Smooth muscle cell (in vitro differentiated cells): ENCODE measurements around the gene MMP14. TPM values are rescaled to one million over a fixed set of nuclear protein-coding genes. Genes with fewer than 3 reads are reported as not detected.
A peak's percentile ranks its signal among the peaks of the same experiment; 100 is the strongest.

ENCODE experiments used
- DNase-seq: peaks from one replicate; lab custom pipeline; 2025; ENCODE audit not compliant: unreplicated experiment; lab: John Stamatoyannopoulos, UW
- H2AFZ ChIP-seq: fragments of 200-600 bp; sonication (generic); 2 replicates; pipeline ENCODE4 v1.6.0; 2016; ENCODE audit warnings: antibody characterized with exemption, low read depth, mild to moderate bottlenecking
- H3F3A ChIP-seq: fragments of 200-600 bp; sonication (generic); 2 replicates; pipeline ENCODE4 v1.6.0; 2017; ENCODE audit warnings: antibody characterized with exemption, low read depth
- H3K27ac ChIP-seq: fragments of 200-600 bp; sonication (generic); 2 replicates; pipeline ENCODE4 v1.5.1; 2016; ENCODE audit warnings: low read depth, mild to moderate bottlenecking
- H3K27me3 ChIP-seq: fragments of 200-600 bp; sonication (generic); 2 replicates; pipeline ENCODE4 v1.6.1; 2016; ENCODE audit warnings: low read depth, mild to moderate bottlenecking
- H3K36me3 ChIP-seq: fragments of 200-600 bp; sonication (generic); 2 replicates; pipeline ENCODE4 v1.5.1; 2016; ENCODE audit warnings: low read depth
- H3K4me1 ChIP-seq: fragments of 200-600 bp; sonication (generic); 2 replicates; pipeline ENCODE4 v1.5.1; 2016; ENCODE audit warnings: low read depth
- H3K4me2 ChIP-seq: fragments of 200-600 bp; sonication (generic); 2 replicates; pipeline ENCODE4 v1.6.0; 2016; ENCODE audit warnings: mild to moderate bottlenecking
- H3K4me3 ChIP-seq: fragments of 200-600 bp; sonication (generic); 2 replicates; pipeline ENCODE4 v1.5.1; 2016; ENCODE audit warnings: mild to moderate bottlenecking
- H3K79me2 ChIP-seq: fragments of 200-600 bp; sonication (generic); 2 replicates; pipeline ENCODE4 v1.6.0; 2016; ENCODE audit warnings: low read depth, mild to moderate bottlenecking
- H3K9ac ChIP-seq: fragments of 200-600 bp; sonication (generic); 2 replicates; pipeline ENCODE4 v1.6.0; 2016; ENCODE audit warnings: low read depth
- H3K9me3 ChIP-seq: fragments of 200-600 bp; sonication (generic); replicated peaks from 2 replicates; pipeline ENCODE4 v1.5.1; 2016; ENCODE audit warnings: low read depth
- H4K20me1 ChIP-seq: fragments of 200-600 bp; sonication (generic); 2 replicates; pipeline ENCODE4 v1.6.0; 2016; ENCODE audit warnings: low read depth
- WGBS: methylation state at CpG from one replicate; pipeline ENCODE4 v1.1.7; 2016; ENCODE audit warnings: low lambda C conversion rate; 5-methylcytosine and 5-hydroxymethylcytosine counted together
- polyA plus RNA-seq: library from polyadenylated mRNA; unstranded; fragments of >200 nt; fragmentation: Nextera tagmentation; extraction: Ambion mirVana; gene quantifications from 2 replicates; pipeline ENCODE4 v1.2.1, GENCODE V29; 2016
- total RNA-seq: library from RNA; depleted of rRNA; stranded (reverse); fragments of >200 nt; gene quantifications from 2 replicates; pipeline ENCODE4 v1.2.3, GENCODE V29; 2014
- TF ChIP-seq, protein P1 (sequence below): fragments of 200-600 bp; sonication (generic); IDR thresholded peaks from 2 replicates; pipeline ENCODE4 v1.5.1; 2017; ENCODE audit warnings: borderline replicate concordance, mild to moderate bottlenecking, antibody characterized with exemption; ENCODE audit not compliant: insufficient read depth, poor library complexity, severe bottlenecking

Gene MMP14
- total and polyA plus RNA-seq, 2 experiments from 2014 or later, result 58.1 to 444 TPM

DNA sequence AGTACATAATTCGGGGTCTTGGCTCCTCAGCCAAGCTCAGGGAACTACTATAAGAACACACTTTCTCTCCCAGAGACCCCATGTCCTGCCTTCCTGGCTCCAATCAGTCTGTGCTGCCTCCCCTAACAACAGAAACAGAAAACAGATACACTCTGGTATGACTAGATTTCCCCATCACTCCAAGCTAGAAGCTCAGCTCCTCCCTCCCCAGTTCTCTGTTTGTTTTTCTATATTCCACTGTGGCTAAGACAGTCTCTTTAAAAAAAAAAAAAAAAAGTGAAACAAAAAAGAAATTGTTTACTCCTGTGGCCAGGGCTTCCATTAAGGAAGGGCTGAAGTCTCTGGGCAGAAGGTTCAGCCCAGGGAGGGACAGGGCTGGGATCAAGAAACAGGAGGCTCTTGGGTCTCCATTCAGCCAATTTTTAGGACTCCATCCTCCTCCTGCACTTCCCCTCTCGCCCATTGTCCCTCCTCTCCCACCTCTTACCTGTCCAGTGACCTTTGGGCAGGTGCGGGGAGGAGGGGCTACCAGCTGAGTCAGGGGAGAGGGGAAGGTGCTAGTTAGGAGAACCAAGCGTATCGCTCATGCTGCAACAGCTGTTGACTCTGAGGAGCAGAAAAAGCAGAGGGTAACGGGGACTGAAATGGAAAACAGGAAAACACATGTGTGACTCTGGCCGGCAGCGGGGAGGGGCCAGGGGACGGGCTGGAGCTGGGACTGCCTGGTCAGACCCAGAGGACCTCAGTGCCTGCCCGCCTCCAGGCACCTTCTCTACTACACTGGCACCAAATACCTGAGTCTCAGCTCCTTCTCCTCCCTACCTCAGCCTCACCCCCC is 17.0 kb upstream of the MMP14 start:
- Histone ChIP-seq H2AFZ (peak overlapping the region; percentile 72), H3K9me3 (no peaks in the 10 kb centered on the region), H3K4me1 (peaks cover 39% of the 10 kb centered on the region), H3K27ac (peak overlapping the region; percentile 88), H4K20me1 (no peaks in the 10 kb centered on the region), H3F3A (peaks cover 45% of the 10 kb centered on the region), H3K9ac (peak overlapping the region; percentile 61), H3K4me2 (peak overlapping the region; percentile 81), H3K36me3 (no peaks in the 10 kb centered on the region), H3K4me3 (peak overlapping the region; percentile 46), H3K79me2 (no peaks in the 10 kb centered on the region), H3K27me3 (no peaks in the 10 kb centered on the region)
- DNase-seq, result no peak
- TF ChIP-seq, protein P1, sequence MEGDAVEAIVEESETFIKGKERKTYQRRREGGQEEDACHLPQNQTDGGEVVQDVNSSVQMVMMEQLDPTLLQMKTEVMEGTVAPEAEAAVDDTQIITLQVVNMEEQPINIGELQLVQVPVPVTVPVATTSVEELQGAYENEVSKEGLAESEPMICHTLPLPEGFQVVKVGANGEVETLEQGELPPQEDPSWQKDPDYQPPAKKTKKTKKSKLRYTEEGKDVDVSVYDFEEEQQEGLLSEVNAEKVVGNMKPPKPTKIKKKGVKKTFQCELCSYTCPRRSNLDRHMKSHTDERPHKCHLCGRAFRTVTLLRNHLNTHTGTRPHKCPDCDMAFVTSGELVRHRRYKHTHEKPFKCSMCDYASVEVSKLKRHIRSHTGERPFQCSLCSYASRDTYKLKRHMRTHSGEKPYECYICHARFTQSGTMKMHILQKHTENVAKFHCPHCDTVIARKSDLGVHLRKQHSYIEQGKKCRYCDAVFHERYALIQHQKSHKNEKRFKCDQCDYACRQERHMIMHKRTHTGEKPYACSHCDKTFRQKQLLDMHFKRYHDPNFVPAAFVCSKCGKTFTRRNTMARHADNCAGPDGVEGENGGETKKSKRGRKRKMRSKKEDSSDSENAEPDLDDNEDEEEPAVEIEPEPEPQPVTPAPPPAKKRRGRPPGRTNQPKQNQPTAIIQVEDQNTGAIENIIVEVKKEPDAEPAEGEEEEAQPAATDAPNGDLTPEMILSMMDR, result no peak
- WGBS, result 14% methylated on average over 10 of the region's 10 CpGs

DNA sequence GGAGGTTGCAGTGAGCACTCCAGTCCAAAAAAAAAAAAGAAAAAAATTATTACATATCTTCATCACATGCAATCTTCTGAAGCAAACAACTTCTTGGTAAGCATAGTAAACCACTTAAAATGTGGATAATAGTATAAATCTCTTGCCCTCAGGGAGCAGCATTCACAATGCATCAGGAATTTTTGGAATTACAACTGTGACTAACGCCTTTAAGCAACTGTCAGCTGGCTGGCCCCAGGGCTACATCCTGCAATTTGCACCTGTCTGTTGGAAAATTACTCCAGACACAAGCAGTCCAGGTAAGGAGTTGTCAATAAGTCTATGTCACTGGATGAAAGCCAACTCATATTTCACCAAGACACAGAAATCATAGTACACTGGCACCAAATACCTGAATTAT is 15.7 kb upstream of the MMP14 start:
- H3K9ac ChIP-seq, result peak overlapping the region; percentile 26
- no peaks in the 10 kb centered on the region for H4K20me1 ChIP-seq
- no peak overlapping the region for H3K4me3 ChIP-seq
- no peaks in the 10 kb centered on the region for H3K36me3 ChIP-seq
- peaks cover 32% of the 10 kb centered on the region for H3K4me1 ChIP-seq
- WGBS, result 45% methylated on average over 1 of the region's 1 CpG
- H2AFZ ChIP-seq, result no peak overlapping the region
- H3K9me3 ChIP-seq, result no peaks in the 10 kb centered on the region
- TF ChIP-seq, protein P1, result no peak
- peak overlapping the region; percentile 88 for H3K27ac ChIP-seq
- no peak for DNase-seq
- peaks cover 45% of the 10 kb centered on the region for H3F3A ChIP-seq
- peak overlapping the region; percentile 20 for H3K4me2 ChIP-seq
- H3K27me3 ChIP-seq, result no peaks in the 10 kb centered on the region
- H3K79me2 ChIP-seq, result no peaks in the 10 kb centered on the region

DNA sequence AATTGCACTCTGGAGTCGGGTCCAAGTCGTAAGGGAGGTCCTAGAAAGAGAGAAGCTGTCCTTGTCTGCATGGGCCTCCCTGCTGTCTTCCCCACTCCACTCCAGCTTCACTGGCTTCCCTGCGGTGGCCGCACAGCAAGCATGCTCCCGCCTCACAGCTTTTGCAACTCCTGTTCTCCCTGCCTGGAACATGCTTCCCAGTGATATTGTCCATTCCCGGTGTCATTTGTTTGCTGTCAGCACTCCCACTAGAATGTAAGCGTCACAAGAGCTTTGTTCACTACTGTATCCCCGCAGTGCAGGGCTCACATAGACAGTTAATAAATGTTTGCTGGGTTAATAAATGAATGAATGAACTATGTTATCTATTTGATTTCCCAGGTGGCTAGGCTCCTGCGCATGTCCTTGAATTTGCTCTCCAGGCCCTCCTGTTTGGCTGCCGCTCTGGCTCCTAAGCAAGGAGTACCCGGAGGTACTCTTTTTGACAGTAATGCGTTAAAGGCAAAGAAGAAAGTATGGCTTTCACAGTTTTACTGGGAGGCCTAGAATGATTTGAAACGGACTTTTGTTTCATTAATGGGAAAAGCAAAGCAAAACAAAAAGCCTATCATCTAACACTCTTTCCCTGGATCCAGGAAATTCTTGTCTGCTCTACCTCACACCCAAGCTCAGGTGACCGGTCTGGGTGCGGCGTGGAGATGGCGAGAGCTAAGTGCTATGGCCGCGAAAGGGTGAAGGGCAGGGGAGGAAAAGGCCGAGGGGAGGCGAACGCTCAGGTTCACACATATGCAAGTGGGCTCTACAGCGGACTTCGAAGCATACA is 15.0 kb upstream of the MMP14 start:
- no peak overlapping the region for H2AFZ ChIP-seq
- 32% methylated on average over 24 of the region's 24 CpGs for WGBS
- H3K9ac ChIP-seq, result peak overlapping the region; percentile 26
- no peaks in the 10 kb centered on the region for H3K79me2 ChIP-seq
- no peaks in the 10 kb centered on the region for H3K36me3 ChIP-seq
- TF ChIP-seq, protein P1, result no peak
- peak overlapping the region; percentile 86 for H3K4me2 ChIP-seq
- H3K27ac ChIP-seq, result peak overlapping the region; percentile 88
- no peaks in the 10 kb centered on the region for H4K20me1 ChIP-seq
- no peaks in the 10 kb centered on the region for H3K27me3 ChIP-seq
- H3F3A ChIP-seq, result peaks cover 45% of the 10 kb centered on the region
- no peak overlapping the region for H3K4me3 ChIP-seq
- H3K4me1 ChIP-seq, result peaks cover 31% of the 10 kb centered on the region
- no peaks in the 10 kb centered on the region for H3K9me3 ChIP-seq
- DNase-seq, result no peak
